Peyer's patch (tissue), 4 donors: Measurements from ENCODE around the gene SPACDR.

Source experiments
- POLR2A ChIP-seq, 2 donors: fragments of 450-650 bp; IDR thresholded peaks; one replicate each; pipeline ENCODE4 v1.5.1; 2017; ENCODE audit warnings: antibody characterized with exemption in 2 of 2, mild to moderate bottlenecking in 2 of 2, moderate library complexity in 2 of 2
- TF ChIP-seq, protein P1 (sequence below), 6 experiments: fragments of 450-650 bp in 4 of 6; fragments of 200-600 bp in 2 of 6; sonication (generic) in 1 of 6; IDR thresholded peaks; one replicate each; pipeline ENCODE4 v1.5.1; 2017 to 2019; ENCODE audit warnings: antibody characterized with exemption in 6 of 6, mild to moderate bottlenecking in 3 of 6, moderate library complexity in 1 of 6

DNA sequence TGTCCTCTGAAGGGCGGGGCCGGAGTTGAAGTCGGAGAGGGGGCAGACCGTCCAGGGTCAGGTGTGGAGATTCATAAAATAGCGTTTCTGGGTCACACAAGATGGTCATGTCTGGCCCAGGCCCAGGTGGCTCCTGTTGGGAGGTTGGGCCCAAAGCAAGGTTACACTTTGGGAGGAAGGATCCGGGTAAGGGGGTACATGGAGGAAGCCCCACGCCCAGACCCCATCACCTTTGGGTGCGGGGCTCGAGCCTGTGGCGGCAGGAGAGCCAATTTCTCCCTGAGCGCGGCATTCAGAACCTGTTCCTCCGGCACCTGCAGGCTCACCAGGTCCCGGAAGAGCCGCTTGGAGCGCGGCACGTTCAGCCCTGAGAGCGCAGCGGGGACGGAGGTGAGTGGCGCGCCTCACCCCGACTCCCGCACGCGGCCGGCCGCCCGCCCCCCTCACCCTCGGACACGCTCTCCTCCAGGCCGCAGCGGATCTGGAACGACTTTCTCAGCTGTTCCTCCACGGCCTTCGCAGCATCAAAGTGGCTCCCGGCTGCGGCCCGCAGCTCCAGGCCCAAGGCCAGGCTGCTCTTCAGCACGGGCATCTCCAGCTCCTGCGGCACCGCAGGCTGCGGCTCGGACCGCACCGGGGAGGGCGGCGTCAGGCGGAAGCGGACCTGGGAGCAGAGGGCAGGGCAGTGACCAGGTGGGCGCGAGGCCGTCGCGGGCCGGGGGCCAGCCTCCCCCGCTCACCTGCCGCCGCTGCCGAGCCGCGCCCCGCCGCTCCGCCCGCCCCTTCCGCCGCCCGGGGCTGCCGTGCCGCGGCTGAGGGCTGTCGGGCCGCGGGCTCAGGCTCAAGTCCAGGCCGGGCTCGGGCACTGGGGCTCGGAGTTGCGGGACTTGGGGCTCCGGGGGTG lies 28.4 kb downstream of the SPACDR start:
- TF ChIP-seq, protein P1, sequence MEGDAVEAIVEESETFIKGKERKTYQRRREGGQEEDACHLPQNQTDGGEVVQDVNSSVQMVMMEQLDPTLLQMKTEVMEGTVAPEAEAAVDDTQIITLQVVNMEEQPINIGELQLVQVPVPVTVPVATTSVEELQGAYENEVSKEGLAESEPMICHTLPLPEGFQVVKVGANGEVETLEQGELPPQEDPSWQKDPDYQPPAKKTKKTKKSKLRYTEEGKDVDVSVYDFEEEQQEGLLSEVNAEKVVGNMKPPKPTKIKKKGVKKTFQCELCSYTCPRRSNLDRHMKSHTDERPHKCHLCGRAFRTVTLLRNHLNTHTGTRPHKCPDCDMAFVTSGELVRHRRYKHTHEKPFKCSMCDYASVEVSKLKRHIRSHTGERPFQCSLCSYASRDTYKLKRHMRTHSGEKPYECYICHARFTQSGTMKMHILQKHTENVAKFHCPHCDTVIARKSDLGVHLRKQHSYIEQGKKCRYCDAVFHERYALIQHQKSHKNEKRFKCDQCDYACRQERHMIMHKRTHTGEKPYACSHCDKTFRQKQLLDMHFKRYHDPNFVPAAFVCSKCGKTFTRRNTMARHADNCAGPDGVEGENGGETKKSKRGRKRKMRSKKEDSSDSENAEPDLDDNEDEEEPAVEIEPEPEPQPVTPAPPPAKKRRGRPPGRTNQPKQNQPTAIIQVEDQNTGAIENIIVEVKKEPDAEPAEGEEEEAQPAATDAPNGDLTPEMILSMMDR (IDR thresholded peaks at IDR 0.05), result no peak
- peak in 1 of 2 donors; percentile 30 for TF ChIP-seq POLR2A (IDR thresholded peaks at IDR 0.05)
